ENCODE results near the gene F8A2. TPM values are rescaled to one million over a fixed set of nuclear protein-coding genes. Genes with fewer than 3 reads are reported as not detected.
"Not testable (repeated sequence)": the region's sequence is repeated elsewhere in the genome, so short reads cannot be mapped to it uniquely, and the experiment has no call there.

Gene F8A2
- total RNA-seq: not detected
- polyA plus RNA-seq: not detected

GRCh38 chrX:155381843-155382528, at the start of gene F8A2:
F8A2 (plus strand) TSS chrX:155382095; CDS start chrX:155382115, 20 bp downstream.
- H3K4me1 Mint-ChIP-seq; H3K4me1 ChIP-seq (ENCODE audit: insufficient read depth, low read length); H3K27ac Mint-ChIP-seq; H3K4me3 Mint-ChIP-seq; H3K9me3 ChIP-seq (ENCODE audit: low read length); H3K27me3 ChIP-seq (ENCODE audit: insufficient read depth, low read length, poor library complexity, severe bottlenecking); H3K36me3 Mint-ChIP-seq; POLR2A ChIA-PET; H3K4me3 ChIP-seq (ENCODE audit: low read length); H3K27ac ChIP-seq (ENCODE audit: low read depth, low read length); CTCF ChIA-PET; H3K36me3 ChIP-seq (ENCODE audit: insufficient read depth, low read length); H3K9me3 Mint-ChIP-seq; H3K27me3 Mint-ChIP-seq; DNase-seq: not testable (repeated sequence)

GRCh38 chrX:155333544-155334100, 48.3 kb upstream of the F8A2 start:
- H3K9me3 ChIP-seq (ENCODE audit: low read length): no peaks in the 10 kb centered on the region
- no peaks in the 10 kb centered on the region for H3K27me3 ChIP-seq (ENCODE audit: insufficient read depth, low read length, poor library complexity, severe bottlenecking)
- H3K4me1 ChIP-seq (ENCODE audit: insufficient read depth, low read length): no peaks in the 10 kb centered on the region
- ChIA-PET CTCF (no interaction called here), POLR2A (no interaction called here)
- H3K4me1 Mint-ChIP-seq: no peaks in the 10 kb centered on the region
- no peak overlapping the region for H3K4me3 Mint-ChIP-seq
- H3K27me3 Mint-ChIP-seq: peaks cover 0 to 4% of the 10 kb centered on the region in 2 donors
- no peaks in the 10 kb centered on the region for H3K36me3 ChIP-seq (ENCODE audit: insufficient read depth, low read length)
- no peaks in the 10 kb centered on the region for H3K36me3 Mint-ChIP-seq
- H3K27ac Mint-ChIP-seq: no peak overlapping the region
- peak overlapping the region; percentile 64 for H3K27ac ChIP-seq (ENCODE audit: low read depth, low read length)
- no peak for DNase-seq
- no peaks in the 10 kb centered on the region for H3K9me3 Mint-ChIP-seq
- H3K4me3 ChIP-seq (ENCODE audit: low read length): no peak overlapping the region

GRCh38 chrX:155334486-155335336, 47.2 kb upstream of the F8A2 start, which contains the start of gene CLIC2:
CLIC2 (minus strand) TSS chrX:155334614; CDS start chrX:155334427, 187 bp downstream.
- CTCF ChIA-PET: no interaction called here
- H3K27me3 Mint-ChIP-seq: no peaks in the 10 kb centered on the region
- H3K36me3 Mint-ChIP-seq: no peaks in the 10 kb centered on the region
- POLR2A ChIA-PET: no interaction called here
- Histone ChIP-seq H3K27me3 (ENCODE audit: insufficient read depth, low read length, poor library complexity, severe bottlenecking) (no peaks in the 10 kb centered on the region), H3K4me1 (ENCODE audit: insufficient read depth, low read length) (no peaks in the 10 kb centered on the region), H3K27ac (ENCODE audit: low read depth, low read length) (peak within 1 kb of the TSS; percentile 64), H3K4me3 (ENCODE audit: low read length) (no peak within 1 kb of the TSS), H3K9me3 (ENCODE audit: low read length) (no peaks in the 10 kb centered on the region), H3K36me3 (ENCODE audit: insufficient read depth, low read length) (no peaks in the 10 kb centered on the region)
- H3K27ac Mint-ChIP-seq: no peak within 1 kb of the TSS
- no peaks in the 10 kb centered on the region for H3K4me1 Mint-ChIP-seq
- H3K9me3 Mint-ChIP-seq: no peaks in the 10 kb centered on the region
- no peak for DNase-seq
- H3K4me3 Mint-ChIP-seq: no peak within 1 kb of the TSS

- DNase-seq; H3K4me3 Mint-ChIP-seq; H3K27me3 ChIP-seq (ENCODE audit: insufficient read depth, low read length, poor library complexity, severe bottlenecking); H3K9me3 Mint-ChIP-seq; CTCF ChIA-PET; POLR2A ChIA-PET; H3K27ac ChIP-seq (ENCODE audit: low read depth, low read length); H3K36me3 Mint-ChIP-seq; H3K27me3 Mint-ChIP-seq; H3K4me1 Mint-ChIP-seq; H3K4me1 ChIP-seq (ENCODE audit: insufficient read depth, low read length); H3K4me3 ChIP-seq (ENCODE audit: low read length); H3K9me3 ChIP-seq (ENCODE audit: low read length); H3K36me3 ChIP-seq (ENCODE audit: insufficient read depth, low read length); H3K27ac Mint-ChIP-seq: not testable (repeated sequence)
Observed at GRCh38 chrX:155335337-155335712, 46.6 kb upstream of the F8A2 start.

GRCh38 chrX:155345689-155346088, 36.2 kb upstream of the F8A2 start:
- H3K4me3 Mint-ChIP-seq; H3K4me1 ChIP-seq (ENCODE audit: insufficient read depth, low read length); H3K9me3 ChIP-seq (ENCODE audit: low read length); POLR2A ChIA-PET; H3K36me3 Mint-ChIP-seq; H3K27me3 Mint-ChIP-seq; H3K4me3 ChIP-seq (ENCODE audit: low read length); H3K36me3 ChIP-seq (ENCODE audit: insufficient read depth, low read length); H3K27ac Mint-ChIP-seq; H3K27ac ChIP-seq (ENCODE audit: low read depth, low read length); CTCF ChIA-PET; H3K27me3 ChIP-seq (ENCODE audit: insufficient read depth, low read length, poor library complexity, severe bottlenecking); H3K4me1 Mint-ChIP-seq; H3K9me3 Mint-ChIP-seq; DNase-seq: not testable (repeated sequence)

- H3K36me3 Mint-ChIP-seq; H3K27me3 Mint-ChIP-seq; H3K27ac ChIP-seq (ENCODE audit: low read depth, low read length); H3K4me1 Mint-ChIP-seq; CTCF ChIA-PET; H3K4me3 ChIP-seq (ENCODE audit: low read length); H3K9me3 Mint-ChIP-seq; H3K4me3 Mint-ChIP-seq; H3K36me3 ChIP-seq (ENCODE audit: insufficient read depth, low read length); H3K27me3 ChIP-seq (ENCODE audit: insufficient read depth, low read length, poor library complexity, severe bottlenecking); POLR2A ChIA-PET; H3K9me3 ChIP-seq (ENCODE audit: low read length); H3K4me1 ChIP-seq (ENCODE audit: insufficient read depth, low read length); H3K27ac Mint-ChIP-seq; DNase-seq: not testable (repeated sequence)
Observed at GRCh38 chrX:155349448-155349847, 32.4 kb upstream of the F8A2 start.

GRCh38 chrX:155363712-155364111, 18.2 kb upstream of the F8A2 start:
- H3K4me3 ChIP-seq (ENCODE audit: low read length); CTCF ChIA-PET; H3K4me3 Mint-ChIP-seq; H3K36me3 ChIP-seq (ENCODE audit: insufficient read depth, low read length); POLR2A ChIA-PET; DNase-seq; H3K4me1 ChIP-seq (ENCODE audit: insufficient read depth, low read length); H3K9me3 Mint-ChIP-seq; H3K9me3 ChIP-seq (ENCODE audit: low read length); H3K27me3 ChIP-seq (ENCODE audit: insufficient read depth, low read length, poor library complexity, severe bottlenecking); H3K27me3 Mint-ChIP-seq; H3K4me1 Mint-ChIP-seq; H3K27ac ChIP-seq (ENCODE audit: low read depth, low read length); H3K27ac Mint-ChIP-seq; H3K36me3 Mint-ChIP-seq: not testable (repeated sequence)

- POLR2A ChIA-PET; DNase-seq; H3K36me3 ChIP-seq (ENCODE audit: insufficient read depth, low read length); H3K27me3 Mint-ChIP-seq; H3K9me3 Mint-ChIP-seq; H3K36me3 Mint-ChIP-seq; H3K27me3 ChIP-seq (ENCODE audit: insufficient read depth, low read length, poor library complexity, severe bottlenecking); H3K27ac Mint-ChIP-seq; H3K9me3 ChIP-seq (ENCODE audit: low read length); H3K4me3 ChIP-seq (ENCODE audit: low read length); H3K4me3 Mint-ChIP-seq; H3K4me1 ChIP-seq (ENCODE audit: insufficient read depth, low read length); CTCF ChIA-PET; H3K4me1 Mint-ChIP-seq; H3K27ac ChIP-seq (ENCODE audit: low read depth, low read length): not testable (repeated sequence)
Observed at GRCh38 chrX:155373777-155374458, 8.0 kb upstream of the F8A2 start.

All from CD8-positive, alpha-beta memory T cell (primary cell).